K562 (cell line): ENCODE data around the gene OR5A2. TPM values are rescaled to one million over a fixed set of nuclear protein-coding genes. Genes with fewer than 3 reads are reported as not detected.

Source experiments
- ATAC-seq: fragments of 200-7000 bp; cut with Tn5 transposase; 3 replicates; pipeline ENCODE4 v1.9.1; 2020; ENCODE audit warnings: moderate library complexity
- BruUV-seq: library from RNA; stranded (reverse); fragments of 400-500 nt; replicated peaks from 2 replicates; lab custom pipeline; 2021; lab: Mats Ljungman, UMichigan
- CTCF ChIA-PET: fragments of 300-600 bp; formaldehyde crosslinking; extraction: SDS; loops from one replicate; lab custom pipeline; 2021; ENCODE audit warnings: low intra/inter-chr PET ratio; lab: Yijun Ruan, JAX
- POLR2A ChIA-PET: fragments of 300-600, 350-650 bp; sonication (Branson Sonifier 250); formaldehyde crosslinking; extraction: SDS; loops from one replicate; lab custom pipeline; 2021; ENCODE audit warnings: antibody characterized with exemption, inconsistent platforms; lab: Yijun Ruan, JAX
- DNase-seq, 4 experiments: peaks; one replicate each; pipeline versions ENCODE4 v3.0.0 to v3.0.0-alpha.2; 2011 to 2018; ENCODE audit warnings: low spot score in 3 of 4, mixed read lengths in 3 of 4; ENCODE audit errors: extremely low read depth in 1 of 4
- FAIRE-seq: peaks from 2 replicates; lab custom pipeline; 2011; peaks lifted over from hg19 to GRCh38; lab: Jason Lieb, UNC
- H2AFZ ChIP-seq: 2 replicates; pipeline ENCODE4 v1.6.0; 2011; ENCODE audit warnings: low read depth, low read length, control low read depth, inconsistent platforms
- H3K27ac ChIP-seq: fragments of 200-600 bp; 3 replicates; pipeline ENCODE4 v1.8.0; 2011; ENCODE audit warnings: low read depth, mild to moderate bottlenecking, control low read depth, inconsistent platforms, low read length, moderate library complexity, mixed read lengths; ENCODE audit errors: extremely low read depth
- H3K27me3 ChIP-seq, 2 experiments: fragments of 300-600 bp in 1 of 2; 2 replicates in 1 of 2; 3 replicates in 1 of 2; pipeline versions ENCODE4 v1.6.0 to v1.8.0; 2011; ENCODE audit warnings: inconsistent platforms in 2 of 2, low read length in 2 of 2, mild to moderate bottlenecking in 1 of 2, mixed read lengths in 1 of 2, moderate library complexity in 1 of 2; ENCODE audit not compliant: control insufficient read depth in 2 of 2, insufficient read depth in 2 of 2
- H3K36me3 ChIP-seq: fragments of 300-600 bp; 3 replicates; pipeline ENCODE4 v1.8.0; 2011; ENCODE audit warnings: mild to moderate bottlenecking, low read length, inconsistent platforms; ENCODE audit not compliant: control insufficient read depth, insufficient read depth
- H3K4me1 ChIP-seq, 2 experiments: fragments of 200-600 bp in 1 of 2; replicated peaks in 1 of 2; 2 replicates in 1 of 2; 3 replicates in 1 of 2; pipeline versions ENCODE4 v1.5.1 to v1.8.0; 2011; ENCODE audit warnings: inconsistent platforms in 2 of 2, low read length in 2 of 2, mild to moderate bottlenecking in 1 of 2, mixed read lengths in 1 of 2, moderate library complexity in 1 of 2; ENCODE audit not compliant: control insufficient read depth in 2 of 2, insufficient read depth in 2 of 2
- H3K4me2 ChIP-seq: 2 replicates; pipeline ENCODE4 v1.6.1; 2011; ENCODE audit warnings: low read length, control low read depth, inconsistent platforms, mixed read lengths; ENCODE audit not compliant: insufficient read depth
- H3K4me3 ChIP-seq: fragments of 200-600 bp; sonication (generic), shearing (Covaris generic); 2 replicates; pipeline ENCODE4 v1.5.1; 2016; ENCODE audit warnings: control low read depth, inconsistent platforms
- H3K79me2 ChIP-seq: fragments of 200-600 bp; 3 replicates; pipeline ENCODE4 v1.8.0; 2011; ENCODE audit warnings: low read length, inconsistent platforms; ENCODE audit not compliant: control insufficient read depth, insufficient read depth
- H3K9ac ChIP-seq, 2 experiments: 2 replicates each; pipeline versions ENCODE4 v1.6.0 to v1.6.1; 2011; ENCODE audit warnings: low read depth in 2 of 2, low read length in 2 of 2, control low read depth in 1 of 2, inconsistent platforms in 1 of 2, mild to moderate bottlenecking in 1 of 2, mixed read lengths in 1 of 2; ENCODE audit not compliant: insufficient read depth in 1 of 2
- H3K9me1 ChIP-seq: one replicate; pipeline ENCODE4 v1.6.0; 2011; ENCODE audit warnings: inconsistent platforms, mild to moderate bottlenecking, low read length, moderate library complexity; ENCODE audit not compliant: control insufficient read depth, insufficient read depth
- H3K9me3 ChIP-seq: replicated peaks from 2 replicates; pipeline ENCODE4 v1.5.1; 2011; ENCODE audit warnings: low read depth, low read length, inconsistent platforms; ENCODE audit not compliant: control insufficient read depth, insufficient read depth
- H4K20me1 ChIP-seq: replicated peaks from 2 replicates; pipeline ENCODE4 v1.6.1; 2011; ENCODE audit warnings: low read length, inconsistent platforms, mixed read lengths; ENCODE audit not compliant: control insufficient read depth, insufficient read depth
- NR4A1 ChIP-seq, 2 experiments: fragments of 250-450 bp in 1 of 2; fragments of 450-650 bp in 1 of 2; sonication (Bioruptor Pico) in 1 of 2; IDR thresholded peaks; 2 replicates each; pipeline versions ENCODE4 v1.4.0 to v1.6.1; 2016 to 2020; ENCODE audit warnings: mild to moderate bottlenecking in 2 of 2, missing compliant biosample characterization in 1 of 2, missing genetic modification characterization in 1 of 2, moderate library complexity in 1 of 2
- RB1 ChIP-seq: fragments of 450-650 bp; IDR thresholded peaks from 2 replicates; pipeline ENCODE4 v1.6.1; 2017; ENCODE audit warnings: low read depth, mild to moderate bottlenecking
- RFX7 ChIP-seq: fragments of 250-450 bp; sonication (Bioruptor Pico); IDR thresholded peaks from 2 replicates; pipeline ENCODE4 v1.5.1; 2021; ENCODE audit warnings: mild to moderate bottlenecking
- SAFB ChIP-seq: fragments of 200-400 bp; formaldehyde crosslinking; IDR thresholded peaks from 2 replicates; pipeline ENCODE4 v1.6.1; 2017; ENCODE audit warnings: low read depth, low read length, borderline replicate concordance
- STAG1 ChIP-seq: sonication (generic); formaldehyde crosslinking; IDR thresholded peaks from 2 replicates; pipeline ENCODE4 v1.5.0; 2020; ENCODE audit warnings: missing genetic modification reagents, borderline replicate concordance
- TFAM ChIP-seq: fragments of 250-450 bp; sonication (Bioruptor Pico); conservative IDR thresholded peaks from 2 replicates; pipeline ENCODE4 v1.5.0; 2021; ENCODE audit warnings: mild to moderate bottlenecking, moderate library complexity
- TSC22D4 ChIP-seq: fragments of 450-650 bp; IDR thresholded peaks from 2 replicates; pipeline ENCODE4 v1.6.1; 2016; ENCODE audit warnings: missing genetic modification characterization, missing biosample characterization, control low read depth
- WGBS: fragments of 100-300 bp; shearing (Covaris generic); methylation state at CpG from one replicate; pipeline ENCODE4 v1.1.6; 2016; ENCODE audit warnings: low coverage, mixed read lengths; ENCODE audit not compliant: insufficient coverage; ENCODE audit errors: missing lambda C conversion rate; 5-methylcytosine and 5-hydroxymethylcytosine counted together
- in situ Hi-C: fragments of 300-500 bp; cut with MboI; formaldehyde crosslinking; loops from 4 replicates; pipeline ENCODE4 v1.15.0; 2018; ENCODE audit warnings: inconsistent platforms, mixed read lengths
- intact Hi-C: fragments of 100-400 bp; cut with micrococcal nuclease; formaldehyde crosslinking; loops from 2 replicates; pipeline ENCODE4 v1.14.2; 2022
- polyA plus RNA-seq, 8 experiments: library from polyadenylated mRNA; depleted of rRNA in 4 of 8; stranded (reverse) in 5 of 8; unstranded in 3 of 8; fragments of >200 nt; fragmentation: Nextera tagmentation in 2 of 8; fragmentation: Illumina TruSeq in 1 of 8; extraction: Ambion mirVana in 2 of 8; extraction: Trizol in 1 of 8; gene quantifications; 2 replicates each; pipeline versions ENCODE4 v1.2.1 to v1.2.3, GENCODE V29; 2011 to 2014; ENCODE audit warnings: inconsistent platforms in 1 of 8, missing spikeins in 1 of 8
- total RNA-seq, 7 experiments: library from RNA; depleted of rRNA in 6 of 7; stranded (reverse); fragments of >200 nt in 6 of 7; fragmentation: Illumina TruSeq in 2 of 7; extraction: Trizol in 2 of 7; gene quantifications; 2 replicates each; pipeline versions ENCODE4 v1.2.1 to v1.2.3, GENCODE V29; 2011 to 2021; ENCODE audit warnings: low replicate concordance in 1 of 7
- TF ChIP-seq, protein P1 (sequence below), 2 experiments: IDR thresholded peaks; 2 replicates each; pipeline ENCODE4 v1.6.1; 2012; ENCODE audit warnings: improper control_type of control experiment in 2 of 2, low read depth in 2 of 2, low read length in 2 of 2, borderline replicate concordance in 1 of 2
- TF ChIP-seq, protein P2 (sequence below): fragments of 250-450 bp; sonication (Bioruptor Pico); IDR thresholded peaks from 2 replicates; pipeline ENCODE4 v1.4.0; 2020; ENCODE audit warnings: mild to moderate bottlenecking, moderate library complexity, borderline replicate concordance

The OR5A2 gene
- total and polyA plus RNA-seq, 9 of the 15 experiments (the other 6 are each of a cell fraction or from before 2014, with no cell fraction given), result not detected

DNA sequence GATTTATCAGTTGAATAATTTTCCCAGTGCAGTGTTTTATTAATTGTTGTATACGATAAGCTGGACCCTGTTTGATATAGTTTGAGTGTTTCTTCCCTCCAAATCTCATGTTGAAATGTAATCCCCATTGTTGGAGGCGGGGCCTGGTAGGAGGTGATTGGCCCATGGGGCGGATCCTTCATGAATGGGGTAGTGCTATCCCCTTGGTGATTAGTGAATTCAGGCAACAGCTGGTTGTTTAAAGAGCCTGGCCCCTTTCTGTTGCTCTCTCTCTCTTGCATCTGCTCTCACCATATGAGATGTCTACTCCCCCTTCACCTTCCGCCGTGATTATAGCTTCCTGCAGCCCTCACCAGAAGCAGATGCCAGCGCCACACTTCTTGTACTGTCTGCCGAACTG lies 11.6 kb upstream of the OR5A2 start:
- Histone ChIP-seq H3K36me3 (no peaks in the 10 kb centered on the region), H4K20me1 (no peaks in the 10 kb centered on the region), H3K4me1 (no peaks in the 10 kb centered on the region), H2AFZ (no peak overlapping the region), H3K9me1 (no peaks in the 10 kb centered on the region), H3K9me3 (no peaks in the 10 kb centered on the region), H3K4me3 (no peak overlapping the region), H3K27ac (no peak overlapping the region), H3K79me2 (no peaks in the 10 kb centered on the region), H3K4me2 (no peak overlapping the region), H3K9ac (no peak overlapping the region), H3K27me3 (no peaks in the 10 kb centered on the region)
- intact Hi-C loops (no loop called here), in situ Hi-C loops (no loop called here)
- ChIA-PET POLR2A (interaction anchor here (1.6 to 1.8 kb wide), 2 partner anchors 13 to 36 kb away, joined by 5 to 6 read pairs; no protein-coding TSS in a partner anchor), CTCF (no interaction called here)
- DNase-seq (no peak), FAIRE-seq (no peak), ATAC-seq (no peak)
- 3% methylated on average over 7 of the region's 7 CpGs for WGBS
- no TSS peak for BruUV-seq
- TF ChIP-seq TFAM (CRISPR knock-in tag), result no peak
- TF ChIP-seq, protein P1, sequence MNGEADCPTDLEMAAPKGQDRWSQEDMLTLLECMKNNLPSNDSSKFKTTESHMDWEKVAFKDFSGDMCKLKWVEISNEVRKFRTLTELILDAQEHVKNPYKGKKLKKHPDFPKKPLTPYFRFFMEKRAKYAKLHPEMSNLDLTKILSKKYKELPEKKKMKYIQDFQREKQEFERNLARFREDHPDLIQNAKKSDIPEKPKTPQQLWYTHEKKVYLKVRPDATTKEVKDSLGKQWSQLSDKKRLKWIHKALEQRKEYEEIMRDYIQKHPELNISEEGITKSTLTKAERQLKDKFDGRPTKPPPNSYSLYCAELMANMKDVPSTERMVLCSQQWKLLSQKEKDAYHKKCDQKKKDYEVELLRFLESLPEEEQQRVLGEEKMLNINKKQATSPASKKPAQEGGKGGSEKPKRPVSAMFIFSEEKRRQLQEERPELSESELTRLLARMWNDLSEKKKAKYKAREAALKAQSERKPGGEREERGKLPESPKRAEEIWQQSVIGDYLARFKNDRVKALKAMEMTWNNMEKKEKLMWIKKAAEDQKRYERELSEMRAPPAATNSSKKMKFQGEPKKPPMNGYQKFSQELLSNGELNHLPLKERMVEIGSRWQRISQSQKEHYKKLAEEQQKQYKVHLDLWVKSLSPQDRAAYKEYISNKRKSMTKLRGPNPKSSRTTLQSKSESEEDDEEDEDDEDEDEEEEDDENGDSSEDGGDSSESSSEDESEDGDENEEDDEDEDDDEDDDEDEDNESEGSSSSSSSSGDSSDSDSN (IDR thresholded peaks at IDR 0.05; ENCODE audit: borderline replicate concordance in 1 of 2, low read depth in 2 of 2, low read length in 2 of 2), result no peak
- TF ChIP-seq SAFB, result no peak
- TF ChIP-seq TSC22D4 (tag), result no peak
- TF ChIP-seq, protein P2, sequence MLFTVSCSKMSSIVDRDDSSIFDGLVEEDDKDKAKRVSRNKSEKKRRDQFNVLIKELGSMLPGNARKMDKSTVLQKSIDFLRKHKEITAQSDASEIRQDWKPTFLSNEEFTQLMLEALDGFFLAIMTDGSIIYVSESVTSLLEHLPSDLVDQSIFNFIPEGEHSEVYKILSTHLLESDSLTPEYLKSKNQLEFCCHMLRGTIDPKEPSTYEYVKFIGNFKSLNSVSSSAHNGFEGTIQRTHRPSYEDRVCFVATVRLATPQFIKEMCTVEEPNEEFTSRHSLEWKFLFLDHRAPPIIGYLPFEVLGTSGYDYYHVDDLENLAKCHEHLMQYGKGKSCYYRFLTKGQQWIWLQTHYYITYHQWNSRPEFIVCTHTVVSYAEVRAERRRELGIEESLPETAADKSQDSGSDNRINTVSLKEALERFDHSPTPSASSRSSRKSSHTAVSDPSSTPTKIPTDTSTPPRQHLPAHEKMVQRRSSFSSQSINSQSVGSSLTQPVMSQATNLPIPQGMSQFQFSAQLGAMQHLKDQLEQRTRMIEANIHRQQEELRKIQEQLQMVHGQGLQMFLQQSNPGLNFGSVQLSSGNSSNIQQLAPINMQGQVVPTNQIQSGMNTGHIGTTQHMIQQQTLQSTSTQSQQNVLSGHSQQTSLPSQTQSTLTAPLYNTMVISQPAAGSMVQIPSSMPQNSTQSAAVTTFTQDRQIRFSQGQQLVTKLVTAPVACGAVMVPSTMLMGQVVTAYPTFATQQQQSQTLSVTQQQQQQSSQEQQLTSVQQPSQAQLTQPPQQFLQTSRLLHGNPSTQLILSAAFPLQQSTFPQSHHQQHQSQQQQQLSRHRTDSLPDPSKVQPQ (CRISPR knock-in tag), result no peak
- no peak for TF ChIP-seq RB1
- no peak for TF ChIP-seq STAG1 (CRISPR knock-in tag)
- TF ChIP-seq NR4A1 (CRISPR knock-in tag; IDR thresholded peaks at IDR 0.05), result no peak
- no peak for TF ChIP-seq NR4A1 (tag; IDR thresholded peaks at IDR 0.05)
- no peak for TF ChIP-seq RFX7 (CRISPR knock-in tag)
